ENCODE data around the gene GABRB2. TPM values are rescaled to one million over a fixed set of nuclear protein-coding genes. Genes with fewer than 3 reads are reported as not detected.

GABRB2 gene
- total RNA-seq, 1 experiment from 2014 or later: not detected

GRCh38 chr5:161539016-161539415 is 7.5 kb downstream of the GABRB2 start:
- CTCF ChIA-PET: no interaction called here

More at GRCh38 chr5:161539016-161539415, 7.5 kb downstream of the GABRB2 start:
- Histone ChIP-seq H3K27ac (ENCODE audit: low read depth, low read length) (no peak overlapping the region), H3K9me2 (ENCODE audit: insufficient read depth) (no peaks in the 10 kb centered on the region), H3K4me2 (ENCODE audit: low read length) (no peak overlapping the region), H4K20me1 (ENCODE audit: insufficient read depth) (no peaks in the 10 kb centered on the region), H3K36me3 (ENCODE audit: control insufficient read depth in 1 of 2, insufficient read depth in 2 of 2, low read length in 2 of 2) (no peaks in the 10 kb centered on the region; a peak in 1 of 4 replicates), H3K9ac (ENCODE audit: low read length) (no peak overlapping the region), H3K79me2 (ENCODE audit: insufficient read depth, low read length) (no peaks in the 10 kb centered on the region), H3K27me3 (ENCODE audit: insufficient read depth, low read length) (no peaks in the 10 kb centered on the region), H3K4me3 (replicated peaks in 1 of 2; ENCODE audit: low read depth in 1 of 2, low read length in 2 of 2) (no peak overlapping the region), H3K4me1 (ENCODE audit: control insufficient read depth in 1 of 2, insufficient read depth in 2 of 2, low read length in 2 of 2) (no peaks in the 10 kb centered on the region), H2AFZ (ENCODE audit: low read depth, low read length, poor library complexity, severe bottlenecking) (no peak overlapping the region), H3K9me3 (ENCODE audit: control insufficient read depth in 1 of 2, insufficient read depth in 1 of 2, low read depth in 1 of 2, low read length in 2 of 2) (peaks cover 0 to 6% of the 10 kb centered on the region in 2 experiments; a peak in 2 of 4 replicates)
- ChIA-PET POLR2A (no interaction called here), RAD21 (ENCODE audit: low non-redundant PET in 1 of 2, low total read pairs in 2 of 2, uncharacterized antibody in 2 of 2, unreplicated experiment in 2 of 2) (no interaction called here)
- no TSS peak for BruUV-seq (replicated peaks)
- intact Hi-C loops (cut with micrococcal nuclease): no loop called here
- DNase-seq (ENCODE audit: low read depth, low spot score) (no peak), ATAC-seq (no peak)
- TF ChIP-seq REST (IDR thresholded peaks at IDR 0.05; ENCODE audit: low read depth) (no peak), SP1 (IDR thresholded peaks at IDR 0.05; ENCODE audit: low read depth) (no peak), POLR2A (IDR thresholded peaks at IDR 0.05; ENCODE audit: borderline replicate concordance, extremely low read depth, insufficient read depth, insufficient read length) (no peak), RAD21 (IDR thresholded peaks at IDR 0.05; ENCODE audit: low read depth) (no peak), SIN3A (IDR thresholded peaks at IDR 0.05; ENCODE audit: low read depth) (no peak), ZFX (IDR thresholded peaks at IDR 0.05) (no peak), ELF1 (IDR thresholded peaks at IDR 0.05; ENCODE audit: borderline replicate concordance, low read depth) (no peak), ZBTB33 (IDR thresholded peaks at IDR 0.05; ENCODE audit: extremely low read depth, insufficient replicate concordance, low read length) (no peak), FOSL1 (IDR thresholded peaks at IDR 0.05; ENCODE audit: low read depth) (no peak), JUND (IDR thresholded peaks at IDR 0.05) (no peak), CTCF (IDR thresholded peaks at IDR 0.05 in 2 of 3, conservative IDR thresholded peaks at IDR 0.05 in 1 of 3; ENCODE audit: borderline replicate concordance in 1 of 3, insufficient read depth in 1 of 3, low read depth in 2 of 3, low read length in 2 of 3) (no peak), EGR1 (IDR thresholded peaks at IDR 0.05; ENCODE audit: low read depth) (no peak)
